ENCODE measurements around the gene PKD1. TPM values are rescaled to one million over a fixed set of nuclear protein-coding genes. Genes with fewer than 3 reads are reported as not detected.

The PKD1 gene
- total and polyA plus RNA-seq, 2 experiments from 2014 or later, result 35.9 to 60.6 TPM

DNA sequence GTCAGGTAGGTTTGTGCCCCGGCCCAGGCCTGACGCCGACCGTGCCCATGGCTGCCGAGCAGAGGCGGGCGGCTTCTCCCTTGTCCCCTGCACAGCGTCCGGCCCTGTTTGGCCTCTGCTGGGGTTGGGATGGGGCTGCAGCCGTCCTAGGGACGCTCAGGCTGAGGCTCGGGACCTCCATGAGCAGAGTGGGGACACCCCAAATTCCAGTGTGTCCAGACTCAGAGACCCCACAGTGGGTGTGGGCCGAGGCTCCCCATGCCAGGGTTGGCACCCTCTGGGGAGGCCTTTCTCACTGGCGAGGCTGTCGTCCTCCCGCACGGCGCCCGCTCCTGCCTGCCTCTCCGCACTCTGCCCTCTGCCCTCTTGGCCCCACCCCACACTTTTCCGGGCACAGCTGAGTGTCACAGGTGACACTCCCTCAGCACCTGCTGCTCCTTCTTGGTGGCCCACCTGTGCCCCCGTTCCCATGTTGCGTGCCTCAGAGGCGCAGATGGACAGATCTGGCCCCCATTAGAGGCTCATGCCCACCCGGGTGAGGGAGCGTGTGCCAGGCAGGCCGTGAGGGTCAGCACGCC lies 36.0 kb upstream of the PKD1 start:
- no peaks in the 10 kb centered on the region for H3K9me2 ChIP-seq (replicated peaks; ENCODE audit: insufficient read depth)
- WGBS (ENCODE audit: low lambda C conversion rate, missing lambda C conversion rate), result 97% methylated on average over 27 of the region's 28 CpGs
- H3K9me3 ChIP-seq (ENCODE audit: low read depth), result no peaks in the 10 kb centered on the region
- no peaks in the 10 kb centered on the region for H3K4me1 ChIP-seq (ENCODE audit: insufficient read depth)
- DNase-seq (ENCODE audit: low spot score), result no peak
- H4K20me1 ChIP-seq (ENCODE audit: insufficient read depth, poor library complexity, severe bottlenecking), result no peaks in the 10 kb centered on the region
- no peak overlapping the region for H2AFZ ChIP-seq
- H3K79me2 ChIP-seq, result no peaks in the 10 kb centered on the region
- H3K36me3 ChIP-seq (replicated peaks; ENCODE audit: insufficient read depth, low read depth), result no peaks in the 10 kb centered on the region
- no peak overlapping the region for H3K27ac ChIP-seq
- H3K4me3 ChIP-seq, result no peak overlapping the region
- H3K27me3 ChIP-seq, result no peaks in the 10 kb centered on the region
- TF ChIP-seq EZH2phosphoT487 (IDR thresholded peaks at IDR 0.05; ENCODE audit: low read depth, severe bottlenecking, unreplicated experiment), result no peak
- no peak for TF ChIP-seq CTCF (IDR thresholded peaks at IDR 0.05; ENCODE audit: poor library complexity)
- no peak for TF ChIP-seq EZH2 (IDR thresholded peaks at IDR 0.05; ENCODE audit: borderline replicate concordance)
- no peak overlapping the region for H3K4me2 ChIP-seq

- Histone ChIP-seq H3K4me2 (no peak overlapping the region), H3K9me3 (ENCODE audit: low read depth) (no peaks in the 10 kb centered on the region), H3K27ac (no peak overlapping the region), H3K27me3 (no peaks in the 10 kb centered on the region), H3K36me3 (replicated peaks; ENCODE audit: insufficient read depth, low read depth) (no peaks in the 10 kb centered on the region), H4K20me1 (ENCODE audit: insufficient read depth, poor library complexity, severe bottlenecking) (no peaks in the 10 kb centered on the region), H2AFZ (no peak overlapping the region), H3K79me2 (no peaks in the 10 kb centered on the region), H3K4me1 (ENCODE audit: insufficient read depth) (no peaks in the 10 kb centered on the region), H3K4me3 (no peak overlapping the region), H3K9me2 (replicated peaks; ENCODE audit: insufficient read depth) (no peaks in the 10 kb centered on the region)
- no peak for DNase-seq (ENCODE audit: low spot score)
- no peak for TF ChIP-seq EZH2 (IDR thresholded peaks at IDR 0.05; ENCODE audit: borderline replicate concordance)
- TF ChIP-seq CTCF (IDR thresholded peaks at IDR 0.05; ENCODE audit: poor library complexity), result no peak
- no peak for TF ChIP-seq EZH2phosphoT487 (IDR thresholded peaks at IDR 0.05; ENCODE audit: low read depth, severe bottlenecking, unreplicated experiment)
- WGBS (ENCODE audit: low lambda C conversion rate, missing lambda C conversion rate), result 98% methylated on average over 32 of the region's 47 CpGs
These were observed 35.1 kb upstream of the PKD1 start for GRCh38 chr16:2170587-2171435.

- H3K4me3 ChIP-seq, result no peak overlapping the region
These were observed 34.4 kb upstream of the PKD1 start for GRCh38 chr16:2170080-2170479.

More at GRCh38 chr16:2170080-2170479, 34.4 kb upstream of the PKD1 start:
- H3K79me2 ChIP-seq, result no peaks in the 10 kb centered on the region
- H2AFZ ChIP-seq, result no peak overlapping the region
- 95% methylated on average over 18 of the region's 18 CpGs for WGBS (ENCODE audit: low lambda C conversion rate, missing lambda C conversion rate)
- no peaks in the 10 kb centered on the region for H3K9me3 ChIP-seq (ENCODE audit: low read depth)
- H3K27me3 ChIP-seq, result no peaks in the 10 kb centered on the region
- H3K4me2 ChIP-seq, result no peak overlapping the region
- no peak for TF ChIP-seq EZH2 (IDR thresholded peaks at IDR 0.05; ENCODE audit: borderline replicate concordance)
- no peak for TF ChIP-seq EZH2phosphoT487 (IDR thresholded peaks at IDR 0.05; ENCODE audit: low read depth, severe bottlenecking, unreplicated experiment)
- TF ChIP-seq CTCF (IDR thresholded peaks at IDR 0.05; ENCODE audit: poor library complexity), result no peak
- H3K4me1 ChIP-seq (ENCODE audit: insufficient read depth), result no peaks in the 10 kb centered on the region
- no peak overlapping the region for H3K27ac ChIP-seq
- H4K20me1 ChIP-seq (ENCODE audit: insufficient read depth, poor library complexity, severe bottlenecking), result no peaks in the 10 kb centered on the region
- H3K9me2 ChIP-seq (replicated peaks; ENCODE audit: insufficient read depth), result no peaks in the 10 kb centered on the region
- H3K36me3 ChIP-seq (replicated peaks; ENCODE audit: insufficient read depth, low read depth), result no peaks in the 10 kb centered on the region
- DNase-seq (ENCODE audit: low spot score), result no peak
